Mesenteric fat pad (tissue), 1 donor: ENCODE data around the gene PTPRN2. TPM values are rescaled to one million over a fixed set of nuclear protein-coding genes. Genes with fewer than 3 reads are reported as not detected.

ENCODE experiments used
- DNase-seq: peaks from one replicate; pipeline ENCODE4 v3.0.0-alpha.2; 2020; ENCODE audit warnings: low spot score
- total RNA-seq: library from RNA; stranded (reverse); fragmentation: NEBNext Ultra II Directional; extraction: Animal tissue kit (Norgen Biotek cat#: 25700); gene quantifications from one replicate; pipeline ENCODE4 v1.2.1, GENCODE V29; 2021
- donor health status: DM: yes; HTN: yes; CAD: no.

Gene PTPRN2
- total RNA-seq, 1 donor from 2014 or later, result 2.6 TPM

GRCh38 chr7:157722137-157723060 is 865.2 kb downstream of the PTPRN2 start:
- no peak for DNase-seq

- DNase-seq, result no peak
Observed at GRCh38 chr7:157721468-157722136, 866.0 kb downstream of the PTPRN2 start.

DNA sequence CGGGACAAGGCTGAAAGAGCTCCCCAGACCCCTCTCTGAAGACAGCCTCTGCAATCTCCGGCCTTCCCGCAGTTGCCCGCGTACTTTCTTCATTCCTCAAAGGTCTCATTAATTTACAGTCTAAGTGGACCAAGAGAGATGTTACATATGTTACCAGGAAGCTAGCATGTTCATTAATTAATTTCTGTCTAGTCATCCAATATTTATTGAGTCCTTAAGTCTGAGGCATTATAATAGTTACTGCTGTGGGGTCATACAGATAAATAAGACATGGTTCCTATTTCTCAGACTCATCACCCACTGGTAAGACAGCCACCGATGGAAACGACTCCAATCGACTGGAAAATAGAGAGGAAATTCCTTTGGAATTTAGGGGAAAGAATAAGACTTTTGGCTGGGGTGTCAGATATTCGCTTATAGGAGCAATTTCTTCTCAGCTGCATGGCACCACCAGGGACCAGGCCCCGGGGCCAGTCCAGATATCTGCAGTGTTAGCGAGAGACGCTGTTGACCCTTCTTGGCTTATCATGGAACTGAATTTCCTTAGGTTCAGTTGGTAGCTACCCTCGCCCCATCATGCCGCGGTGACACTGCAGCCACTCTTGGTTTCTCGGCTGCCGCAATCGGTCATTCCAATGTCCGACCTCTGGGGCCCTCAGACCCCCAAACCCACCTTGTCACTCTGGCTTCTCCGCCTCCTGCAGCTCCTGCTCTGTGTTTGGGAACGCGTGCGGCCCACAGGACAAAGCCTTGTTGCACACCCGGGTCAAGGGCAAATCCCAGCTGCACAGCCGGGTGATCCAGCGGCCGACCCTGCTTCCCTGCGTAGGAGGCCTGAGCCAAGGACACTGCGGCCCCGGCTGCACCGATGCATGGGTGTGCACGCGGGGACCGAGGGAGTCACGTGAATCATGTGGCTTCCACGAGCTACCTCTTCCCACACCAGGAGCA is 867.6 kb downstream of the PTPRN2 start:
- no peak for DNase-seq

DNA sequence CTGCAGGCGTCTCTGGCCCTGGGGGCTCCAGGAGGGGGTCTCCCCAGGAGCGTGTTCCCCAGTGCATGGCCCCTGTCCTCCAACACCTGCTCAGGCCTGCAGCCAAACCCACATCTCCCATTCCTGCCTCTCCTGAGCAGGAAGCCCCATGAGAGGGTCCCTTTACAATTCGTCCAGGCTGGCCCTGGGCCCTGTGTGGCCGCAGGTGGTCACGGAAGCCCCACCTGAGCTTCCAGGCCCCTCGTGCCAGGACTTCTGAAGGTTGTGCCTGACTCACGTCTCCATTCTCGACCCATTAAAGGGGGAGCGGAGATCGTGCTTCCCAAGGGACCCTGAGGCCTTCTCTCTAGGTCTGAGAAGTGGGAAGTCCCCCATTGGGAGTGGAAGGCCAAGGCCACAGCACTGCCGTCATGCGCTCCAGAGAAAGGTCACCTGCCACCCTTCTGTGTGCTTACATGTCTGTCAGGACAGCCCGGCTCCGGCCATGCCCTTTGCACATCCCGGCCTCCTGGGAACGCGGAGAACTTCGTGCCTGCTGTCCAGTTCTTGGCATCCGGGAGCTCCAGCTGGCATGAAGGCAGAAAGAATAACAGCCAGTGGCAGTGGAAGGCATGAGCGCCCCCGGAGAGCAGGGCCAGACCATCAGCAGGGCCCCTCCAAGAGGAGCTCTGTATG is 868.5 kb downstream of the PTPRN2 start:
- DNase-seq, result no peak

- DNase-seq, result no peak
Observed at GRCh38 chr7:157718303-157719007, 869.2 kb downstream of the PTPRN2 start.

DNA sequence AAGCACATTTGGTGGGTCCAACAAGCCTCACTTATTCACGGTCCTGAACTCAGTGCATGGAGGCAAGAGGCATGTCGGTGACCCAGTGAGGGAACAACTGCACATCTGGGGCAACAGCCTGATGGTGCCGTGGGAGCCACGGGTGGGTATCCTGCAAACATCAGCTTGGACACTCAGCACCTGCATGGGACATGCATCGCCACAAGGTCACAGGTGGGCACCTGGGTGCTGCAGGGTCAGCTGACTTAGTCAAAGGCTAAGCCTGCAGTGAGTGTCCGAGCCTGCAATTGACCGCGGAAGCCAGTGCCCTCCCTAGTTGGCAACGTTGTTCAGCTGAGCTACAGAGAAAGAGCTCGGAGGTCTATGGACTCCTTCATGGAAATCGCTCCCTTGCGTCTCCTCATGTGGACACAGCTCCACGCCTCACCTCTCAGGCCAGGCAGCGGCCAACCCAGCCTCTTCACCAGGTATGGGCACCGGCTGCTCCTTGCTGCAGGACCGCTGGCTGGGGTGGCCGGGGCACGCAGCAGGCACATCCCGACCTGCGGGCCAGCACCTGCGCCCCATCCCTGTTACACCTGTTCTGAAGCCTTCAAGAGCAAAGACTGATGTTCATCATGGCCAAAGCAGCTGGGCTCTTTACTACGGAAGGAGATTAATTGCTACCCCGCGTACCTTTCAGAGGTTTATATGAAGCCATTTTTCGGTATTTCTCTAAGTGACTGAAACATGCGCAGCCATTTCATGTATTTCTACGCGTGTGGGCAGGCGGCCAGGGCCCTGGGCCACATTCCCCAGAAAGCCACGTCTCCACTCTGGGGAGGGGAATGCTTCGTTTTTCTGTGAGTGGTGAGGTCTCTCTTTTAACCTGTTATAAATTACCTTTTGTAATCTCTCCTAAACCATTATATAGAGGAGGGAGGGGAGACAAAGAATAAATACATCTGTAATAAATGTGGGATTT is 870.1 kb downstream of the PTPRN2 start:
- DNase-seq, result no peak

DNA sequence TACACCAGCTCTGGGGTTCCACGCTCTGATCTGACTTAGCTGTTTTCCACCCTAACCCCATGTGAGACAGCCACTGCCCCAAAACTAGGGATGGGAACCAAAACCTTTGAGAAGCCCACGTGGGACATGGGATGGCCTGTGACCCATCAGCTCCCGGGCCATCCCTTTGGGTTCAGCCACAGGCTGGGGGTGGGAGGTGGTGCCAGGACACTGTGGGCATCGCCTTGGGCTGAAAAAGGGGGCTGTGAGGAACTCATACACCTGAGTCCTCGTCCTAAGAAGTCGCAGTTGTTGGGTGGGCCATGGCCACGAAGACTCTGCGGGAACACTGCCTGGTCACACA is 871.7 kb downstream of the PTPRN2 start:
- no peak for DNase-seq

GRCh38 chr7:157715071-157715937 is 872.3 kb downstream of the PTPRN2 start:
- DNase-seq, result no peak

DNA sequence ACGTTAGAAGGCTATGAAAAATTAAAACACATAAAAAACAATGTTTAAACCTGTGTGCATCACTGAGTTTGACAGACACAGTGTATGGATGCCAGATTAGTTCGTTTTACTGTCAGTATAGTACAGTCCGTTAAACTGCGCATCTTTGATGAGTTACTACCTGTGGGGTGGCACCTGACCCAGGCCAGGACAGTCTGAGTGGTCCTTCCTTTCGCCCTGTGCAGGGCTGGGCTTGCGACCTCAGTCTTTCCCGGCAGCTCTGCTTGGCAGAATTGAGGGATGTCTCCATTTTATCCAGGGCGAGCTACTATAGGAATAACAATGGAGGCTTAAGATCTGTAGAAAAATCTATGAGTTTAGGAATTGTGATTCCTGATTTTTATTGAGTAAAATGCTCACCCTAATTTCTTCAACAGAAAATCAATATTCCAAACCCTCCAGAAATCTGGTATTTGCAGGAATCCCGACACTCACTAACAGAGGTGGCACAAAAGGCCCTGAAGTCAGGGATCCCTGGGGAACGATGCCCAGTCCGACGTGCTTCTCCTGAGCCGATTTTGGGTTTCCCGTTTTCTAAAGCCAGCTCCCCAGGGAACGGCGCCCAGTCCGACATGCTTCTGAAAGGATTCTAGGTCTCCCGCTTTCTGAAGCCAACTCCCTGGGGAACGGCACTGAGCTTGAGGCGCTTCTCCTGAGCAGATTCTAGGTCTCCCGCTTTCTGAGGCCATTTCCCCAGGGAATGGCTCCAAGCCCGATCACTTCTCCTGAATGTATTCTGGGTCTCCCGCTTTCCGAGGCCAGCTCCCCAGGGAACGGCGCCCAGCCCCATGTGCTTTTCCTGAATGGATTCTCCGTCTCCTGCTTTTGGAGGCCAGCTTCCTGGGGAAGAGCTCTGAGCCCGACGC is 873.2 kb downstream of the PTPRN2 start:
- DNase-seq, result no peak

- no peak for DNase-seq
Observed at GRCh38 chr7:157713591-157713990, 874.0 kb downstream of the PTPRN2 start.

DNA sequence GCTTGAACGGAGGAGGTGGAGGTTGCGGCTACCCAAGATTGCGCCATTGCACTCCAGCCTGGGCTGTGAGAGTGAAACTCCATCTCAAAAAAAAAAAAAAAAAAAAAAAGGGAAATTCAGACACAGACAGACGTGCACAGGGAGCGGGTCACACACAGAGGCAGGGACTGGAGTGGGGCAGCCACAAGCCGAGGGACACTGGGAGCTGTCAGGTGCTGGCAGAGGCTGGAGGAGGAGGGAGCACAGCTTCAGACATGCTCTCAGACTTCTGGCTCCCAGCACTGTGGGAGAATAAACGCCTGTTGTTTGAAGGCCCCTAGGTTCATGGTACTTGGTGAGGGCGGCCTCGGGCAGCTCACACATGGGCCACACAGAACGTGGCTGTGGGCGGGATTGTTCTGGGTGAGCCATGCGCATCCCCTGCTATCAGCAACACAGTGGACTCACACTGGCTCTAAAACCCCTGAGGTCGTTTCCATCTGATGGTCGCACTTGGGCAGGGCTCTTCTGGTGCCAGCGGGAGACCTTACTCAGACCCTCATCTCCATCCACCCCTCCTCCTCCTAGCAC is 874.9 kb downstream of the PTPRN2 start:
- DNase-seq, result no peak

DNA sequence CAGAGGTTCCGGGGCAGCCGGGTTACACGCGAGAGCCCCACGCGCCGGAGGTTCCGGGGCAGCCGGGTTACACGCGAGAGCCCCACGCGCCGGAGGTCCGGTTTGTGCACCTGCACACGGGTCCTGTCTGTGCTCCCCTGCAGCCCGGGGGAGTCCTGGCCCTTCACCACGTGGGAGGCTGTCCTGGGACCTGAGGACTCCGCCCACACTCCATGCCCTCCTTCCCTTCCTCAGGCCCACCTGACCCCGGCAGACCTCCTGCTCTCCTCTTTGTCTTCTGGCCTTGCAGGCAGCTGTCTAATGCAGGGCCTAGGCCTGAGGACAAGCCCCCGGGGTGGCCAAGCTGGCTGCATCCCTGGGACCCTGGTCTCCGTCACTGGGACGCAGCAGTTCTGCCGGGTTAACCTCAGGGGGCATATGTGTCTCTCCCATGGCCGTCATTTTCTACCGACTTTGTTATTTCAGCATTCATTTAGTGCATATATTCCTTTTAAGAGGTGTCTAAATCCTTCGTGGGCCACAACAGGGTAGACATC is 876.2 kb downstream of the PTPRN2 start:
- no peak for DNase-seq

DNA sequence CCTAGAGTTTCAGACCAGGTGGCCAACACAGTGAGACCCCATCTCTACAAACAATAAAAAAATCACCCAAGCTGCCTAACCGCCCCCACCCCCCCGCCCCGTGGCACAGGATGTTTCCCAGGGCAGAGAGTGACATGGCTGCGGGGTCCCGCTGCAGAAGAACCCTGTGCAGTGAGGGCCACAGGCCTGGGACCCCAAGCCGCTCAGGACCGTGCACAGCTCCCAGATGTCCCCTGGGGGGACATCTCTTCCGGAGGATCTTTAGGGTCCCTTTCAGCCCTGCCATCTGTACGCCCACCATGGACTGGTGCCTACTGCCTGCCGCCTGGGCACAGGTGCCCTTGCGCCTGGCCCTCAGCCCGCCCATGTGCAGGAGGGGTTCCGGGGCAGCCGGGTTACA is 877.2 kb downstream of the PTPRN2 start:
- DNase-seq, result no peak

- no peak for DNase-seq
Observed at GRCh38 chr7:157709531-157710251, 877.9 kb downstream of the PTPRN2 start.

DNA sequence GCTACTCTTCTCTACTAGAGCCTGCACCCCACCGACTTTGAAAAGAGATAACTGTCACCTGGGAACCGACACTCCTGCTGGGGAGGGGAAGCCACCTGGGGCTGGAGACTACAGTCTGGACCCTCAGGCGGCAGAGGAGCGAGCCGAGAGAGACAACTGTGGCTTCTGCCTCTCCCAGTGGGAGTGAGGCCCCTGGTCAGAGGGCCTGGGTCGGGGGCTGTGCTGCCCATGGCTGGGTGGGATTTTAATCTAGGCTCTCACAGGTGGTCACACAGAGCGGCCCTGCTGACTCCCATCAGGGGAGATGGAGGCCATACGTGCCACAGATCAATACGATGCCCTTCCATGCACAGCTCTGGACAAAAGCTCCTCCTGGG is 878.7 kb downstream of the PTPRN2 start:
- DNase-seq, result no peak
